Trophoblast cell (in vitro differentiated cells and primary cell): Measurements from ENCODE around the gene CEP170.

Experiments used
- DNase-seq, 2 donors: peaks; one replicate each; pipeline ENCODE4 v3.0.0-alpha.2; 2016
- H2AFZ ChIP-seq: 2 replicates; pipeline ENCODE4 v1.6.1; 2013; ENCODE audit warnings: low read length, moderate library complexity, mild to moderate bottlenecking; ENCODE audit not compliant: insufficient read depth, poor library complexity
- H2AK5ac ChIP-seq: 2 replicates; pipeline ENCODE4 v1.6.1; 2013; ENCODE audit warnings: mild to moderate bottlenecking, low read length
- H2BK120ac ChIP-seq: 2 replicates; pipeline ENCODE4 v1.6.1; 2013; ENCODE audit warnings: low read length, mild to moderate bottlenecking, moderate library complexity; ENCODE audit not compliant: insufficient read depth, poor library complexity
- H2BK12ac ChIP-seq: 2 replicates; pipeline ENCODE4 v1.6.1; 2013; ENCODE audit warnings: mild to moderate bottlenecking, low read length, moderate library complexity
- H2BK5ac ChIP-seq: 2 replicates; pipeline ENCODE4 v1.6.1; 2013; ENCODE audit warnings: low read length, low read depth, moderate library complexity, mild to moderate bottlenecking; ENCODE audit not compliant: poor library complexity
- H3K14ac ChIP-seq: 2 replicates; pipeline ENCODE4 v1.6.1; 2013; ENCODE audit warnings: mild to moderate bottlenecking, low read length
- H3K18ac ChIP-seq: 2 replicates; pipeline ENCODE4 v1.6.1; 2013; ENCODE audit warnings: mild to moderate bottlenecking, low read length
- H3K23ac ChIP-seq: 2 replicates; pipeline ENCODE4 v1.6.1; 2013; ENCODE audit warnings: low read length
- H3K27ac ChIP-seq: 2 replicates; pipeline ENCODE4 v1.5.1; 2013; ENCODE audit warnings: low read depth, mild to moderate bottlenecking, inconsistent platforms, low read length, moderate library complexity
- H3K27me3 ChIP-seq: 2 replicates; pipeline ENCODE4 v1.6.1; 2013; ENCODE audit warnings: inconsistent platforms, mild to moderate bottlenecking, low read length, moderate library complexity; ENCODE audit not compliant: insufficient read depth
- H3K36me3 ChIP-seq, 2 experiments: 1 replicate in 1 of 2; 2 replicates in 1 of 2; pipeline ENCODE4 v1.6.1; 2013; ENCODE audit warnings: low read length in 2 of 2, mild to moderate bottlenecking in 2 of 2, moderate library complexity in 1 of 2; ENCODE audit not compliant: insufficient read depth in 2 of 2, control insufficient read depth in 1 of 2
- H3K4ac ChIP-seq: 2 replicates; pipeline ENCODE4 v1.6.1; 2013; ENCODE audit warnings: low read depth, mild to moderate bottlenecking, low read length, moderate library complexity
- H3K4me1 ChIP-seq, 2 experiments: 1 replicate in 1 of 2; 2 replicates in 1 of 2; pipeline ENCODE4 v1.6.1; 2013; ENCODE audit warnings: low read length in 2 of 2, mild to moderate bottlenecking in 2 of 2, moderate library complexity in 1 of 2; ENCODE audit not compliant: insufficient read depth in 2 of 2, control insufficient read depth in 1 of 2
- H3K4me2 ChIP-seq: 2 replicates; pipeline ENCODE4 v1.6.1; 2013; ENCODE audit warnings: inconsistent platforms, mild to moderate bottlenecking, low read length, moderate library complexity
- H3K4me3 ChIP-seq: 2 replicates; pipeline ENCODE4 v1.5.1; 2013; ENCODE audit warnings: mild to moderate bottlenecking, low read depth, low read length, inconsistent platforms
- H3K79me1 ChIP-seq: one replicate; pipeline ENCODE4 v1.6.1; 2013; ENCODE audit warnings: low read length
- H3K79me2 ChIP-seq: 2 replicates; pipeline ENCODE4 v1.6.1; 2013; ENCODE audit warnings: low read length, mild to moderate bottlenecking; ENCODE audit not compliant: control insufficient read depth, insufficient read depth, poor library complexity
- H3K9ac ChIP-seq: 2 replicates; pipeline ENCODE4 v1.6.1; 2013; ENCODE audit warnings: mild to moderate bottlenecking, low read length
- H3K9me3 ChIP-seq: 2 replicates; pipeline ENCODE4 v1.6.1; 2013; ENCODE audit warnings: low read depth, mild to moderate bottlenecking, control low read depth, inconsistent platforms, low read length; ENCODE audit not compliant: insufficient read depth
- H4K12ac ChIP-seq: 2 replicates; pipeline ENCODE4 v1.6.1; 2013; ENCODE audit warnings: low read depth, mild to moderate bottlenecking, low read length, moderate library complexity
- H4K8ac ChIP-seq: 2 replicates; pipeline ENCODE4 v1.6.1; 2013; ENCODE audit warnings: low read depth, mild to moderate bottlenecking, low read length, moderate library complexity
- H4K91ac ChIP-seq: one replicate; pipeline ENCODE4 v1.6.1; 2013; ENCODE audit warnings: low read depth, mild to moderate bottlenecking, low read length, moderate library complexity
- WGBS: extraction: QIAGEN DNeasy Blood & Tissue Kit; methylation state at CpG from one replicate; pipeline ENCODE4 v1.1.7; 2013; ENCODE audit warnings: missing lambda C conversion rate; ENCODE audit not compliant: insufficient read length, insufficient coverage; ENCODE audit errors: extremely low coverage; 5-methylcytosine and 5-hydroxymethylcytosine counted together

CEP170 gene

DNA sequence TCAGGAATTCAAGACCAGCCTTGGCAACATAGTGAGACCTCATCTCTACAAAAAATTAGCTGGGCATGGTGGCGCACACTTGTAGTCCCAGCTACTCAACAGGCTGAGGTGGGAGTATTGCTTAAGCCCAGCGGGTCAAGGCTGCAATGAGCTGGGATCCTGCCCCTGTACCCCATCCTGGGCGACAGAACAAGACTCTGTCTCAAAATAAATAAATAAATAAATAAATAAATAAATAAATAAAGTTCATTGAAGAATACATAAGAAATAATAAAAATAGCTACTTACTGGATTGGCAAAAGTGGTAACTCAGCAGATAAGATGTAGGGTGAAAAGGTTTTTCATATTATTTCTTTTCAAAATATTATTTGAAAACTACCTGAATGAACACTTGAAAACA lies 5.9 kb downstream of the CEP170 start:
- H3K9me3 ChIP-seq: no peaks in the 10 kb centered on the region
- DNase-seq: no peak

DNA sequence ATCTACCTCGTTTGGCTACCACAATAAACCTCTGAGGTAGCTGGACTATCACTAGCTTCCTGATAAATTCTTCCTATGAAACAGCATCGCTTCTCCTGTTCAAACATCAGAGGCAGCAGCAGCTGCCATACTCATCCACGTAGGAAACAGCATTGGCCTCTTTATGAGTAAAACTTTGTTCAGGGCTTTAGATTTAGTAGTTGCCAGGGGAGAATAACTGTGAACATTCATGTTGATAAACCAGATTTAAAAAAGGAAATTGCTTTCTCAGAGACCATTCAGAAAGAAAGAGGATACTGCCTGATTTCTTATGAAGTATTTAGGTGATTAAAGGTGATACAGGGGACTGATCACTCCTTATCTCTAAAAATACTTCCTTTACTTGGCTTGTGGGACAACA lies 7.2 kb downstream of the CEP170 start:
- Histone ChIP-seq H3K9me3 (no peaks in the 10 kb centered on the region), H3K79me1 (no peaks in the 10 kb centered on the region), H3K27me3 (no peaks in the 10 kb centered on the region), H3K18ac (no peak overlapping the region), H3K14ac (no peak overlapping the region), H3K27ac (no peak overlapping the region), H3K23ac (no peak overlapping the region), H2BK12ac (no peak overlapping the region), H3K4me1 (no peaks in the 10 kb centered on the region), H2AFZ (no peak overlapping the region), H4K91ac (no peak overlapping the region), H3K4me3 (no peak overlapping the region), H3K79me2 (peaks cover 7% of the 10 kb centered on the region), H3K4ac (peak overlapping the region; percentile 1), H2AK5ac (no peak overlapping the region), H4K12ac (no peak overlapping the region), H3K36me3 (peaks cover 0 to 5% of the 10 kb centered on the region in 2 experiments), H4K8ac (no peak overlapping the region), H2BK120ac (no peak overlapping the region), H2BK5ac (no peak overlapping the region), H3K4me2 (no peak overlapping the region), H3K9ac (no peak overlapping the region)
- DNase-seq: no peak
- WGBS: no CpG with 5 or more reads among the region's 3 CpGs

More for the DNA sequence above, 5.9 kb downstream of the CEP170 start:
- H2BK5ac ChIP-seq: no peak overlapping the region
- no peak overlapping the region for H4K12ac ChIP-seq
- H3K79me2 ChIP-seq: peaks cover 7% of the 10 kb centered on the region
- no peak overlapping the region for H3K4ac ChIP-seq
- H2BK12ac ChIP-seq: no peak overlapping the region
- peaks cover 1% of the 10 kb centered on the region for H3K79me1 ChIP-seq
- no peak overlapping the region for H3K23ac ChIP-seq
- H3K36me3 ChIP-seq: peaks cover 0 to 5% of the 10 kb centered on the region in 2 experiments
- no peak overlapping the region for H2BK120ac ChIP-seq
- no peak overlapping the region for H3K9ac ChIP-seq
- H3K27ac ChIP-seq: no peak overlapping the region
- H3K4me2 ChIP-seq: no peak overlapping the region
- no peaks in the 10 kb centered on the region for H3K27me3 ChIP-seq
- no peaks in the 10 kb centered on the region for H3K4me1 ChIP-seq
- H3K14ac ChIP-seq: no peak overlapping the region
- no peak overlapping the region for H4K91ac ChIP-seq
- no CpG with 5 or more reads among the region's 3 CpGs for WGBS
- no peak overlapping the region for H4K8ac ChIP-seq
- no peak overlapping the region for H2AFZ ChIP-seq
- H2AK5ac ChIP-seq: no peak overlapping the region
- H3K4me3 ChIP-seq: no peak overlapping the region
- no peak overlapping the region for H3K18ac ChIP-seq

DNA sequence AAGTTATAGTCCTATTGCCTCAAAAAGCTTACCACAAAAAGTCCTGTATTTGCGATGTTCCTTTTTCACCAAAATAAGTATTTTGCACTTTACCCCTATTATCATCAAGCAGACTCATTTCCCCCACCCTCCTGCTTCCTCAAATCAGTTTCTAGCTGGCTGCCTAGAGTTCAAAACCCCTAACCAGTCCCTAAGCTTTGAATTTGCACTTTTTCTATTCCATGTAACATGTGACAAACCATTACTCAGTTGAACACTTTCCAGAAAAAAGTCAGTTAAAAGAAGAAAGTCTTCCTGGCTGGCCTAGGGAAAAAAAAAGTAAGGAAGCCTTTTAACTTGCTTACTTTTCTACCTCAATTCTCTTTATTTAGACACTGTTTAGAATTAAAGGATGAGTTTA lies 8.2 kb downstream of the CEP170 start:
- Histone ChIP-seq H3K36me3 (peaks cover 0 to 5% of the 10 kb centered on the region in 2 experiments), H3K23ac (no peak overlapping the region), H3K18ac (no peak overlapping the region), H3K4ac (no peak overlapping the region), H4K91ac (no peak overlapping the region), H2AK5ac (no peak overlapping the region), H2BK5ac (no peak overlapping the region), H3K4me3 (no peak overlapping the region), H3K4me1 (no peaks in the 10 kb centered on the region), H3K4me2 (no peak overlapping the region), H3K9me3 (no peaks in the 10 kb centered on the region), H2BK120ac (no peak overlapping the region), H4K8ac (no peak overlapping the region), H2AFZ (no peak overlapping the region), H3K27ac (no peak overlapping the region), H3K79me1 (no peaks in the 10 kb centered on the region), H3K9ac (no peak overlapping the region), H3K27me3 (no peaks in the 10 kb centered on the region), H3K79me2 (peaks cover 7% of the 10 kb centered on the region), H3K14ac (no peak overlapping the region), H4K12ac (no peak overlapping the region), H2BK12ac (no peak overlapping the region)
- peak in 1 of 2 donors; percentile 14 for DNase-seq
- no CpG with 5 or more reads among the region's 1 CpG for WGBS

- Histone ChIP-seq H3K9ac (no peak overlapping the region), H3K4me1 (no peaks in the 10 kb centered on the region), H4K12ac (no peak overlapping the region), H2AFZ (no peak overlapping the region), H4K8ac (no peak overlapping the region), H3K9me3 (no peaks in the 10 kb centered on the region), H3K4me3 (no peak overlapping the region), H3K79me1 (no peaks in the 10 kb centered on the region), H3K27ac (no peak overlapping the region), H3K4ac (peak overlapping the region; percentile 94), H2AK5ac (no peak overlapping the region), H2BK120ac (no peak overlapping the region), H3K79me2 (peaks cover 5% of the 10 kb centered on the region), H3K14ac (no peak overlapping the region), H3K18ac (peak overlapping the region; percentile 71), H3K27me3 (no peaks in the 10 kb centered on the region), H3K36me3 (peaks cover 0 to 5% of the 10 kb centered on the region in 2 experiments), H3K23ac (no peak overlapping the region), H2BK5ac (no peak overlapping the region), H2BK12ac (no peak overlapping the region), H4K91ac (no peak overlapping the region), H3K4me2 (no peak overlapping the region)
- no CpG with 5 or more reads among the region's 9 CpGs for WGBS
- DNase-seq: no peak
Observed at GRCh38 chr1:243244432-243244841, 10.6 kb downstream of the CEP170 start.
